Neural progenitor cell (in vitro differentiated cells): ENCODE data around the gene EZH1.

Experiments used
- EZH2 ChIP-seq: fragments of 200-600 bp; sonication (generic); IDR thresholded peaks from 2 replicates; pipeline ENCODE4 v1.6.1; 2017; ENCODE audit warnings: antibody characterized with exemption, mild to moderate bottlenecking, moderate library complexity
- TF ChIP-seq, protein P1 (sequence below): fragments of 200-600 bp; sonication (generic); IDR thresholded peaks from 2 replicates; pipeline ENCODE4 v1.5.1; 2017; ENCODE audit warnings: antibody characterized with exemption, mild to moderate bottlenecking

DNA sequence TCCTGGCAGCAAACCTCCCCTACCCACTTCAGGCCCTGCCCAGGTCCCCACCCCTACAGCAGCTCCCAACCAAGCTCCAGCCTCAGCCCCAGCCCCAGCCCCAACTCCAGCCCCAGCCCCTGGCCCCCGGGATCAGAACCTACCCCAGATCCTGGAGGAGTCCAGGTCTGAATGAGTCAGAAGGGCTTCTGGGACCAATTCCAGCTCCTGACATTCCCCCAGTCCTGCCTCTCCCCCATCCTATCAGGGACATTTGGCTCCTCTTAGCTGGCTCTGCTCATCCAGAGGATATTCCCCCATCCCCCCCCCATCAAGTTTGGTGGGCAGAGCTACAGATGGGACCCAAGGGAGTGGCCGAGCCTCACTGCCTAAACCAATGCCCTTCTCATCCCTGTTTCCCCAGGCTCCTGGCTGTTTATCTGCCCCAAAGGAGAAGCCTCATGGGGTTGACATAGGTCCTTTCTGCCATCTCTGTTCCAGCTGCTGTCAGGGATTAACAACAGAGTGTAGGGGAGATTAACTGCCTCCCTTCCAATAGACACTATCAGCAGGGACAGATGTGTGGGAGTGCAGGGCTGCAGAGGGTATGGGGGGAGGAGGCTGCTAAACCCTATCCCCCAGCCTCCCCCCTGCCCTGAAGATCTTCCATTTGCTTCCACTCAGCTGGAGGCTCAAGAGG, 46.0 kb downstream of the EZH1 start:
- TF ChIP-seq, protein P1, sequence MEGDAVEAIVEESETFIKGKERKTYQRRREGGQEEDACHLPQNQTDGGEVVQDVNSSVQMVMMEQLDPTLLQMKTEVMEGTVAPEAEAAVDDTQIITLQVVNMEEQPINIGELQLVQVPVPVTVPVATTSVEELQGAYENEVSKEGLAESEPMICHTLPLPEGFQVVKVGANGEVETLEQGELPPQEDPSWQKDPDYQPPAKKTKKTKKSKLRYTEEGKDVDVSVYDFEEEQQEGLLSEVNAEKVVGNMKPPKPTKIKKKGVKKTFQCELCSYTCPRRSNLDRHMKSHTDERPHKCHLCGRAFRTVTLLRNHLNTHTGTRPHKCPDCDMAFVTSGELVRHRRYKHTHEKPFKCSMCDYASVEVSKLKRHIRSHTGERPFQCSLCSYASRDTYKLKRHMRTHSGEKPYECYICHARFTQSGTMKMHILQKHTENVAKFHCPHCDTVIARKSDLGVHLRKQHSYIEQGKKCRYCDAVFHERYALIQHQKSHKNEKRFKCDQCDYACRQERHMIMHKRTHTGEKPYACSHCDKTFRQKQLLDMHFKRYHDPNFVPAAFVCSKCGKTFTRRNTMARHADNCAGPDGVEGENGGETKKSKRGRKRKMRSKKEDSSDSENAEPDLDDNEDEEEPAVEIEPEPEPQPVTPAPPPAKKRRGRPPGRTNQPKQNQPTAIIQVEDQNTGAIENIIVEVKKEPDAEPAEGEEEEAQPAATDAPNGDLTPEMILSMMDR: no peak
- no peak for TF ChIP-seq EZH2
